Left forelimb (tissue), 1 donor: ENCODE measurements around the gene SLC16A4.
A peak's percentile ranks its signal among the peaks of the same experiment; 100 is the strongest.

Experiments
- DNase-seq: peaks from one replicate; pipeline ENCODE4 v3.0.0-alpha.2; 2018; ENCODE audit warnings: low spot score

SLC16A4 gene

GRCh38 chr1:110356379-110356778, 34.4 kb downstream of the SLC16A4 start:
- no peak for DNase-seq

GRCh38 chr1:110355321-110355720, 35.5 kb downstream of the SLC16A4 start:
- DNase-seq = no peak

- DNase-seq = no peak
Observed at GRCh38 chr1:110350360-110350759, 40.5 kb downstream of the SLC16A4 start.

GRCh38 chr1:110348771-110349170, 42.1 kb downstream of the SLC16A4 start:
- no peak for DNase-seq

GRCh38 chr1:110348050-110348449, 42.8 kb downstream of the SLC16A4 start:
- DNase-seq = no peak

- no peak for DNase-seq
Observed at GRCh38 chr1:110347182-110347893, 43.5 kb downstream of the SLC16A4 start.

GRCh38 chr1:110346690-110347089, 44.1 kb downstream of the SLC16A4 start:
- no peak for DNase-seq

GRCh38 chr1:110345480-110345879, 45.3 kb downstream of the SLC16A4 start:
- no peak for DNase-seq

GRCh38 chr1:110344152-110344551, 46.7 kb downstream of the SLC16A4 start:
- DNase-seq = no peak

- DNase-seq = no peak
Observed at GRCh38 chr1:110343249-110343648, 47.6 kb downstream of the SLC16A4 start.

GRCh38 chr1:110341872-110342331, 48.9 kb downstream of the SLC16A4 start:
- DNase-seq = no peak

- DNase-seq = no peak
Observed at GRCh38 chr1:110341146-110341871, 49.5 kb downstream of the SLC16A4 start.

GRCh38 chr1:110340207-110340468, 50.7 kb downstream of the SLC16A4 start:
- DNase-seq = no peak

GRCh38 chr1:110339407-110340206, 51.2 kb downstream of the SLC16A4 start:
- DNase-seq = no peak

- DNase-seq = peak; percentile 97
Observed at GRCh38 chr1:110338886-110339406, 51.9 kb downstream of the SLC16A4 start, which contains the start of gene RBM15. Gene RBM15 (plus strand): TSS chr1:110339377. CDS start chr1:110339406, 29 bp downstream.

- DNase-seq = peak; percentile 97
Observed at GRCh38 chr1:110338309-110338885, 52.4 kb downstream of the SLC16A4 start.

- peak; percentile 69 for DNase-seq
Observed at GRCh38 chr1:110337704-110338308, 53.0 kb downstream of the SLC16A4 start.

- DNase-seq = no peak
Observed at GRCh38 chr1:110336300-110337039, 54.4 kb downstream of the SLC16A4 start.

GRCh38 chr1:110335265-110335664, 55.6 kb downstream of the SLC16A4 start:
- no peak for DNase-seq

- DNase-seq = no peak
Observed at GRCh38 chr1:110328700-110329099, 62.1 kb downstream of the SLC16A4 start.

GRCh38 chr1:110328274-110328673, 62.6 kb downstream of the SLC16A4 start:
- no peak for DNase-seq
